PFSK-1 (cell line): ENCODE measurements around the gene S100A8.

ENCODE experiments used
- FOXP2 ChIP-seq: optimal IDR thresholded peaks from 2 replicates; pipeline ENCODE3; 2011; ENCODE audit warnings: borderline replicate concordance, control low read depth, inconsistent platforms; ENCODE audit not compliant: insufficient read depth; ENCODE audit errors: extremely low read length, extremely low read depth
- POLR2AphosphoS5 ChIP-seq: IDR thresholded peaks from 2 replicates; pipeline ENCODE4 v1.6.1; 2012; ENCODE audit warnings: low read depth, mild to moderate bottlenecking, control low read depth, low read length, moderate library complexity
- REST ChIP-seq, 2 experiments: IDR thresholded peaks; 2 replicates each; pipeline versions ENCODE4 v1.6.1 to v1.8.0; 2011 to 2012; ENCODE audit warnings: low read depth in 2 of 2, low read length in 2 of 2, control low read depth in 1 of 2, inconsistent platforms in 1 of 2, mild to moderate bottlenecking in 1 of 2, moderate library complexity in 1 of 2; ENCODE audit not compliant: insufficient read depth in 1 of 2
- SIN3A ChIP-seq: IDR thresholded peaks from 2 replicates; pipeline ENCODE4 v1.6.1; 2012; ENCODE audit warnings: mild to moderate bottlenecking, low read length, moderate library complexity, borderline replicate concordance; ENCODE audit not compliant: insufficient read depth
- TAF1 ChIP-seq: IDR thresholded peaks from 2 replicates; pipeline ENCODE4 v1.6.1; 2012; ENCODE audit warnings: low read length, control low read depth, borderline replicate concordance; ENCODE audit not compliant: insufficient read depth

The S100A8 gene

DNA sequence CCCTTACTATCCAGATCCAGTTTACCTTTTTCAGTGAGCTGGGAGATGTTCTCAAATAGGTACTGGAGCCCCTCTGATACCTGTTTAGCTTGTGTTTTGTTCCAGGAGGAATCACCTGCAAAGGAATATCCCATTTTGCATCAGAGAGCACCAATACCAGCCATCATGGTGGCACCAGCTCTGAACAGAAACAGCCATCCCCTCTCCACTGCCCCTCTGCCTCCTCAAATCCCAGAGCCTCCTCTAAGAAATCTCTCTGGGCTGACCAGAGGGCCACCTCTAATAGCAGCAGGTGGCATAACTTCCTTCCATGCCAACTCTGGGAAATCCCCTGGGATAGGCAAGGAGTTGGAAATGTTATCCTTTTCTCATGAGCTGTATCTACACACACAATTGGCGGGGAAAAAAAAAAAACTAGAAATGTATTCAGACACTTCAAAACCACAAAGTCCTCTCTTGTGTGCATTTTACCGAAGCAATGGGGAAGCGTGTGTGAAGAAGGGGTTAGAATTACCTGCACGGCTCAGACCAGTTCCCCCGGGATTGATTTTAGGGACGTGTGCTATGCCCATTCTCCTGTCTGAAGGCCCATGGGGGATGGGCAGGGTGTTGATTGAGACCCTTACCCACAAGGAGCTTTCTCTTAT is 44.7 kb downstream of the S100A8 start:
- TF ChIP-seq SIN3A (no peak), TAF1 (no peak), FOXP2 (no peak), POLR2AphosphoS5 (no peak), REST (IDR thresholded peaks at IDR 0.05; ENCODE audit: insufficient read depth in 1 of 2, low read depth in 2 of 2, low read length in 2 of 2) (no peak)

GRCh38 chr1:153345187-153346076 is 45.4 kb downstream of the S100A8 start:
- TF ChIP-seq TAF1 (no peak), FOXP2 (no peak), SIN3A (no peak), POLR2AphosphoS5 (no peak), REST (IDR thresholded peaks at IDR 0.05; ENCODE audit: insufficient read depth in 1 of 2, low read depth in 2 of 2, low read length in 2 of 2) (no peak)

- TF ChIP-seq TAF1: no peak
Observed at GRCh38 chr1:153344718-153345025, 46.2 kb downstream of the S100A8 start.

- no peak for TF ChIP-seq POLR2AphosphoS5
- no peak for TF ChIP-seq TAF1
- no peak for TF ChIP-seq REST (IDR thresholded peaks at IDR 0.05; ENCODE audit: insufficient read depth in 1 of 2, low read depth in 2 of 2, low read length in 2 of 2)
- no peak for TF ChIP-seq FOXP2
- no peak for TF ChIP-seq SIN3A
Observed at GRCh38 chr1:153343811-153344717, 46.8 kb downstream of the S100A8 start.

DNA sequence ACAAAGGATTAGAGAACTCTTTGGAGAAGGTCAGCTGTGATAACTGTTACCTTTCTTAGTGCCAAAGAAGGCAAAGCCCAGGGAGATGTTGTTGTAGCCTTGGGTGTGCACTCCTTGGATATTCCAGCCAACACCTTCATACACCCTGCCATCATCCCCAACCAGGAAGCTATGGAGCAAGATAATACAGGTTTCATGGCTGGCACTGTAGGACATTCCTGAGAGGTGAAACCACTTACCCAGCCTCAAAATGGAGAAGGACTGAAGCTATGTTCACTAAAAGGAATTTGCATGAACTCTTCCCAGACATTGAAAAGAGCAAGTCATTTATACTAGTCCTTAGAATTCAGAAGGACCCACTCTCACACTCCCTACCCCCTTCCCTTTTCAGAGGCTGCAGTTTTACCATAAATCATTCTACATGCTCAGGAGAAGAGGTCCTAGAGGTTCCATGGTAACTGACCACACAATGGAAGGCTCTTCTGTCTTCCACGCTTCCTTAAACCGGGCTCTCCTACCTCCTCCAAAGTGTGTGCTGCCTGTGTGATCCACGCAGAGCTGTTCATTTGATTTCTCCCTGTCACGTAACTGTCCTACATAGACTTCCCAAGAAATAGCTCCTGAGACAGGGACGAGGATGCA is 47.7 kb downstream of the S100A8 start:
- TF ChIP-seq SIN3A (no peak), TAF1 (no peak), POLR2AphosphoS5 (no peak), REST (IDR thresholded peaks at IDR 0.05; ENCODE audit: insufficient read depth in 1 of 2, low read depth in 2 of 2, low read length in 2 of 2) (no peak), FOXP2 (no peak)
